SK-N-MC (cell line): ENCODE data around the gene CCDC196.

Experiments
- EZH2 ChIP-seq: fragments of 200-600 bp; sonication (generic); IDR thresholded peaks from one replicate; pipeline ENCODE4 v1.6.1; 2017; ENCODE audit warnings: antibody characterized with exemption
- FOXP2 ChIP-seq: optimal IDR thresholded peaks from 2 replicates; pipeline ENCODE3; 2011; ENCODE audit warnings: mild to moderate bottlenecking, moderate library complexity; ENCODE audit not compliant: insufficient read depth; ENCODE audit errors: extremely low read length, control extremely low read depth
- POLR2AphosphoS5 ChIP-seq: IDR thresholded peaks from 2 replicates; pipeline ENCODE4 v1.6.1; 2012; ENCODE audit warnings: mild to moderate bottlenecking, low read depth, low read length, borderline replicate concordance

- TF ChIP-seq POLR2AphosphoS5 = no peak
- no peak for TF ChIP-seq EZH2
- TF ChIP-seq FOXP2 = no peak
Observed at GRCh38 chr14:66495218-66496098, 9.3 kb downstream of the CCDC196 start.
